Common myeloid progenitor, CD34-positive (primary cell): ENCODE measurements around the gene SGK2.

Source experiments
- CTCF ChIA-PET: fragments of 350-600 bp; sonication (Branson Sonifier 250); formaldehyde crosslinking; loops from one replicate; lab custom pipeline; 2021; ENCODE audit warnings: antibody characterized with exemption; lab: Charles Lee
- POLR2A ChIA-PET: fragments of 350-600 bp; sonication (Branson Sonifier 250); formaldehyde crosslinking; loops from one replicate; lab custom pipeline; 2021; ENCODE audit warnings: antibody characterized with exemption; lab: Charles Lee
- DNase-seq, 3 donors: peaks; one replicate each; pipeline versions ENCODE4 v3.0.0 to v3.0.0-alpha.2; 2013
- H3K27ac ChIP-seq, 2 experiments: 1 replicate in 1 of 2; 2 replicates in 1 of 2; pipeline ENCODE4 v1.7.0; 2013; ENCODE audit warnings: inconsistent platforms in 2 of 2, low read length in 2 of 2, mild to moderate bottlenecking in 2 of 2, low read depth in 1 of 2, moderate library complexity in 1 of 2; ENCODE audit not compliant: severe bottlenecking in 2 of 2, insufficient read depth in 1 of 2, poor library complexity in 1 of 2
- H3K27me3 ChIP-seq, 5 experiments: replicated peaks in 2 of 5; 1 replicate in 3 of 5; 2 replicates in 2 of 5; pipeline versions ENCODE4 v1.6.1 to v1.7.0; 2013; ENCODE audit warnings: low read length in 4 of 5, mild to moderate bottlenecking in 2 of 5, moderate library complexity in 2 of 5, inconsistent platforms in 1 of 5; ENCODE audit not compliant: insufficient read depth in 5 of 5, control insufficient read depth in 4 of 5
- H3K36me3 ChIP-seq, 4 experiments: 1 replicate in 2 of 4; 2 replicates in 2 of 4; pipeline versions ENCODE4 v1.6.1 to v1.7.0; 2013; ENCODE audit warnings: low read length in 3 of 4, control low read depth in 1 of 4, mild to moderate bottlenecking in 1 of 4; ENCODE audit not compliant: control insufficient read depth in 4 of 4, insufficient read depth in 4 of 4
- H3K4me1 ChIP-seq, 4 experiments: 1 replicate in 3 of 4; 2 replicates in 1 of 4; pipeline versions ENCODE4 v1.6.1 to v1.7.1; 2013; ENCODE audit warnings: low read length in 3 of 4, mild to moderate bottlenecking in 3 of 4, control low read depth in 1 of 4, inconsistent platforms in 1 of 4, moderate library complexity in 1 of 4; ENCODE audit not compliant: control insufficient read depth in 4 of 4, insufficient read depth in 4 of 4; ENCODE audit errors: control extremely low read depth in 1 of 4
- H3K4me3 ChIP-seq, 7 experiments: 1 replicate in 4 of 7; 2 replicates in 3 of 7; pipeline versions ENCODE4 v1.5.1 to v1.7.0; 2013; ENCODE audit warnings: mild to moderate bottlenecking in 7 of 7, low read length in 6 of 7, moderate library complexity in 6 of 7, inconsistent platforms in 2 of 7, low read depth in 2 of 7, control low read depth in 1 of 7; ENCODE audit not compliant: insufficient read depth in 4 of 7, control insufficient read depth in 1 of 7; ENCODE audit errors: extremely low read depth in 1 of 7
- H3K9me3 ChIP-seq, 5 experiments: 1 replicate in 4 of 5; 2 replicates in 1 of 5; pipeline versions ENCODE4 v1.6.1 to v1.7.1; 2013; ENCODE audit warnings: low read length in 4 of 5, mild to moderate bottlenecking in 2 of 5, inconsistent platforms in 1 of 5, low read depth in 1 of 5, moderate library complexity in 1 of 5; ENCODE audit not compliant: control insufficient read depth in 4 of 5, insufficient read depth in 2 of 5; ENCODE audit errors: control extremely low read depth in 1 of 5
- WGBS: methylation state at CpG from one replicate; pipeline ENCODE4 v1.1.5; 2013; ENCODE audit not compliant: insufficient coverage; 5-methylcytosine and 5-hydroxymethylcytosine counted together

The SGK2 gene

DNA sequence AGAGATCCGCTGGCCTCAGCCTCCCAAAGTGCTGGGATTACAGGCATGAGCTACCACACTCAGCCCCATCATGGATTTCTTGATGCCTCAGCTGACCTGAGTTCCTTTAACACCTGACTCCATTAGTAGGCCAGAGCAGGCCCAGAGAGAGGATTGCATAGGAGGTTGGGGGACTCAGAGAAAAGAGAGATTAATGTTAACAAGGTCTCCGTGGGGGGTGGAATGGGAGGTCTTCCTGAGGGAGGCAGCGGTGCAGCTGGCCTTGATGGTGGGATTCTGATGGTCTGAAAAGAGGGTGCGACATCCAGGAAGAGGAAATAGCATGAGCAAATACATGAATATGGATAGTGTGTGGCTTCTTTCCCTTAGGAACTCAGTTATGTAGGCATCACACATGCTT, 9.9 kb downstream of the SGK2 start:
- no peak overlapping the region for H3K27ac ChIP-seq
- CTCF ChIA-PET: interaction anchor here (1.1 to 1.6 kb wide), 7 partner anchors 9 to 40 kb away, joined by 3 to 4 read pairs (median 3); partner anchors contain the start of gene SGK2

DNA sequence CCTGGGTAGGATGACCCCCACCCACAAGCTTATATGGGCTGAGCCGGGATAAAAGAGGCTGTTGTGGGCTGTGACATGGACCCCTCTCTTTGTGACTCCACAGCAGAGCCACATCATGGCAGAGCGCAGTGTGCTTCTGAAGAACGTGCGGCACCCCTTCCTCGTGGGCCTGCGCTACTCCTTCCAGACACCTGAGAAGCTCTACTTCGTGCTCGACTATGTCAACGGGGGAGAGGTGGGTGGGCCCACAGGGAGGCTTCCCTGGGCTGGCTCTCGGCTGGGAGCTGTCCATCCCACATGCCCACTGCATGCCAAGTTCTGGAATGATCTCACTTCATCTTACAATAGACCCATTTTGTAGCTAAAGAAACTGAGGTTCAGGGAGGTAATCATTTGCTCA, 10.5 kb downstream of the SGK2 start:
- Histone ChIP-seq H3K27ac (no peak overlapping the region), H3K4me3 (no peak overlapping the region), H3K36me3 (no peaks in the 10 kb centered on the region), H3K27me3 (no peaks in the 10 kb centered on the region), H3K9me3 (no peaks in the 10 kb centered on the region), H3K4me1 (no peaks in the 10 kb centered on the region)
- POLR2A ChIA-PET: interaction anchor here (0.6 kb wide), 1 partner anchor 14 kb away, joined by 3 read pairs; no protein-coding TSS in a partner anchor
- DNase-seq: no peak
- 100% methylated on average over 8 of the region's 10 CpGs for WGBS
- CTCF ChIA-PET: interaction anchor here (1.2 to 1.6 kb wide), 6 partner anchors 10 to 40 kb away, joined by 3 to 4 read pairs (median 3); partner anchors contain the start of gene SGK2

More for the DNA sequence above, 9.9 kb downstream of the SGK2 start:
- Histone ChIP-seq H3K4me1 (no peaks in the 10 kb centered on the region), H3K9me3 (no peaks in the 10 kb centered on the region), H3K36me3 (no peaks in the 10 kb centered on the region), H3K4me3 (no peak overlapping the region), H3K27me3 (no peaks in the 10 kb centered on the region)
- WGBS: 92% methylated on average over 4 of the region's 4 CpGs
- POLR2A ChIA-PET: no interaction called here
- no peak for DNase-seq

DNA sequence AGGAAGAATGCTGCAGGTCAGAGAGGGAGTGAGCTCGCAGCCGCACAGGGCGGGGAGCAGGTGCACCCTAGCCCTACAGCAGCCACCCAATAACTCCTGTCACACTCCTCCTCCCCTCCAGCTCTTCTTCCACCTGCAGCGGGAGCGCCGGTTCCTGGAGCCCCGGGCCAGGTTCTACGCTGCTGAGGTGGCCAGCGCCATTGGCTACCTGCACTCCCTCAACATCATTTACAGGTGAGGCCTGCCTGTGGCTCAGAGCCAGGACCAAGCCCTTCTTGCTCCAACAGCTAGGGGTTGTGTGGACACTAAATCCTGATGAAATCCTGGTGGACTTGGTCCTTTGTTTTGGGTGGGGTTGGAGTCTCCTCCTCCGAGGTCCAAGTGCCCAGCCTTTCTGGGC, 11.7 kb downstream of the SGK2 start:
- POLR2A ChIA-PET: no interaction called here
- DNase-seq: no peak
- H3K4me3 ChIP-seq: no peak overlapping the region
- no peaks in the 10 kb centered on the region for H3K36me3 ChIP-seq
- H3K27me3 ChIP-seq: no peaks in the 10 kb centered on the region
- WGBS: 96% methylated on average over 7 of the region's 10 CpGs
- CTCF ChIA-PET: interaction anchor here (0.6 kb wide), 1 partner anchor 593 kb away, joined by 3 read pairs; no protein-coding TSS in a partner anchor
- no peak overlapping the region for H3K27ac ChIP-seq
- H3K9me3 ChIP-seq: no peaks in the 10 kb centered on the region
- H3K4me1 ChIP-seq: no peaks in the 10 kb centered on the region

DNA sequence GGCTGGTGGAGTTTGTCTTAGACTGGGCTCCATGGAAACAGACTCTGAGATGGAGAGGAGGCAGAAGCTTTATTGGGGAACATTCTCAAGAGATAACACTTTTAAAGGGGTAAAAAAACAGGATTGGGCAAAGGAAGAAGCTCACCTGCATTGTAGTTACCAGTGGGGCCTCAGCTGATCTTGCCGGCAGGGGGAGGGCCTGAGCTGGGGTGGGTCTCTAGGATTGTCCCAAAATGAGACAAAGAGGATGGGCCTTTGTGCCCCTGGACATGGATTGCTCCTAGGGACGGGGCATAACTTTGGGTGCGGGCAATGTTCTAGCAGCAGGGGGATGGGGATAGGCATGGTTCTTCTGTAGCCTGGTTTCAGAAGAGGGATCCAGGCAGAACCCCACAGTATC, 12.5 kb downstream of the SGK2 start:
- no peaks in the 10 kb centered on the region for H3K4me1 ChIP-seq
- H3K27ac ChIP-seq: no peak overlapping the region
- H3K36me3 ChIP-seq: no peaks in the 10 kb centered on the region
- no peaks in the 10 kb centered on the region for H3K27me3 ChIP-seq
- H3K4me3 ChIP-seq: no peak overlapping the region
- no peak for DNase-seq
- ChIA-PET CTCF (interaction anchor here (1.5 kb wide), 1 partner anchor 14 kb away, joined by 3 read pairs; no protein-coding TSS in a partner anchor), POLR2A (no interaction called here)
- no peaks in the 10 kb centered on the region for H3K9me3 ChIP-seq
- WGBS: 100% methylated on average over 2 of the region's 3 CpGs

DNA sequence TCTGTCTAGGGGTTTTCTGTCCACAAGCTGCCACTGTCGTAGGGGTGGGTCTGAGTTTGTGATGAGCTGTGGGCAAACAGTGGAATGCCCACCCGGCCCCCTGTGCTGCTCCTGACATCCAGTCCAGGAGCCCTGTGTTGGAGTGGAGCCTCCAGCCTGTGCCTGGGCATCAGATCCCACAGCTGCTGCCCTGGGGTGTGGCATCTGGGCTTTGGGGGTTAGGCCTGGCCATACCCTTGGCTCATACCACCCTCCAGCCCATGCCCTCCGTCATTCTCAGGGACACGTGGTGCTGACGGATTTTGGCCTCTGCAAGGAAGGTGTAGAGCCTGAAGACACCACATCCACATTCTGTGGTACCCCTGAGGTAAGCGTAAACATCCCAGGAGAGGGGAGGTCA, 12.9 kb downstream of the SGK2 start:
- ChIA-PET POLR2A (no interaction called here), CTCF (interaction anchor here (0.6 to 1.5 kb wide), 2 partner anchors 13 to 34 kb away, joined by 3 read pairs; no protein-coding TSS in a partner anchor)
- 100% methylated on average over 3 of the region's 6 CpGs for WGBS
- no peak overlapping the region for H3K4me3 ChIP-seq
- no peak for DNase-seq
- no peaks in the 10 kb centered on the region for H3K4me1 ChIP-seq
- no peaks in the 10 kb centered on the region for H3K36me3 ChIP-seq
- H3K9me3 ChIP-seq: no peaks in the 10 kb centered on the region
- no peaks in the 10 kb centered on the region for H3K27me3 ChIP-seq
- no peak overlapping the region for H3K27ac ChIP-seq

DNA sequence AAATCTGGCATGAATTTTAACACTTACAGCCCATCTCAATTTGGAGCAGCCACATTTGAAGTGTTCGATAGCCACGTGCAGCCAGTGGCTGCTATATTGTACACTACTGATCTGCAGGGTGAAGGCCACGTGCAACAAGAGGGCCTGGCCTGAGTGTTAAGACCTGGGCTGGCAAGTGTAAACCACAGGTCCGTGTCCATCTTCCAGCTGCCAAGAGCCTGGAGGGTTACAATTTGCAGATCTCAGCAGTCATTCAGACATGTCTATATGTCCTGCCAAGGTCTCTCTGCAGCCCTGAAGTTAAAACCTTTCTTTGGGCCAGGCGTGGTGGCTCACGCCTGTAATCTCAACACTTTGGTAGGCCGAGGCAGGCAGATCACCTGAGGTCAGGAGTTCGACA, 14.1 kb downstream of the SGK2 start:
- POLR2A ChIA-PET: no interaction called here
- no peaks in the 10 kb centered on the region for H3K27me3 ChIP-seq

DNA sequence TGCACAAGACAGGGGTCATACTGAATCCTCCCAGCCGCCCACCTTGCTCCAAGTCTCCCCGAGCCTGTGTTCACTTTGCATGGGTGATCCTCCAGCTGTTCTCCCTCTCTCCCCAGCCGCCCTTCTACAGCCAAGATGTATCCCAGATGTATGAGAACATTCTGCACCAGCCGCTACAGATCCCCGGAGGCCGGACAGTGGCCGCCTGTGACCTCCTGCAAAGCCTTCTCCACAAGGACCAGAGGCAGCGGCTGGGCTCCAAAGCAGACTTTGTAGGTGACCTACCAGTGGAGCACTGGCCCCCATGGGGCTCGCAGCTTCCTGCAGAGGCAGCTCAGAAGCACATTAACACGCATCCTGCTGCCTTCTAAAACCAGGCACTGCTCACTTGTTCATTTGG, 17.3 kb downstream of the SGK2 start:
- Histone ChIP-seq H3K4me3 (no peak overlapping the region), H3K27ac (no peak overlapping the region), H3K9me3 (no peaks in the 10 kb centered on the region), H3K27me3 (no peaks in the 10 kb centered on the region), H3K4me1 (peaks cover 0 to 3% (median 0%) of the 10 kb centered on the region in 4 experiments), H3K36me3 (no peaks in the 10 kb centered on the region)
- 92% methylated on average over 9 of the region's 10 CpGs for WGBS
- ChIA-PET CTCF (interaction anchor here (1.3 kb wide), 1 partner anchor 38 kb away, joined by 4 read pairs; no protein-coding TSS in a partner anchor), POLR2A (interaction anchor here (0.6 kb wide), 1 partner anchor 10 kb away, joined by 4 read pairs; no protein-coding TSS in a partner anchor)
- no peak for DNase-seq

More for the DNA sequence above, 14.1 kb downstream of the SGK2 start:
- Histone ChIP-seq H3K36me3 (no peaks in the 10 kb centered on the region), H3K4me1 (no peaks in the 10 kb centered on the region), H3K4me3 (no peak overlapping the region), H3K27ac (no peak overlapping the region), H3K9me3 (no peaks in the 10 kb centered on the region)
- 94% methylated on average over 8 of the region's 8 CpGs for WGBS
- DNase-seq: no peak
- CTCF ChIA-PET: interaction anchor here (1.0 kb wide), 1 partner anchor 35 kb away, joined by 3 read pairs; no protein-coding TSS in a partner anchor
